Upper lobe of right lung (tissue), 1 donor: ENCODE results near the gene ECSIT. TPM values are rescaled to one million over a fixed set of nuclear protein-coding genes. Genes with fewer than 3 reads are reported as not detected.

Experiments used
- ATAC-seq: fragments of 200-7000 bp; cut with Tn5 transposase; one replicate; pipeline ENCODE4 v1.9.1; 2020; ENCODE audit warnings: mild to moderate bottlenecking, moderate library complexity
- DNase-seq: peaks from one replicate; pipeline ENCODE4 v3.0.0-alpha.2; 2020
- H3K27ac ChIP-seq: fragments of 200-600 bp; one replicate; pipeline ENCODE4 v1.8.0; 2022
- H3K27me3 ChIP-seq: fragments of 200-600 bp; one replicate; pipeline ENCODE4 v1.8.0; 2022; ENCODE audit warnings: mild to moderate bottlenecking
- H3K36me3 ChIP-seq: fragments of 200-600 bp; one replicate; pipeline ENCODE4 v1.8.0; 2022
- H3K4me1 ChIP-seq: fragments of 200-600 bp; one replicate; pipeline ENCODE4 v1.8.0; 2022
- H3K4me3 ChIP-seq: fragments of 200-600 bp; one replicate; pipeline ENCODE4 v1.8.0; 2022; ENCODE audit warnings: mild to moderate bottlenecking
- H3K9me3 ChIP-seq: fragments of 200-600 bp; one replicate; pipeline ENCODE4 v1.8.0; 2022
- intact Hi-C: fragments of 100-400 bp; cut with DNase I; formaldehyde crosslinking; loops from one replicate; pipeline ENCODE4 v1.11.0; 2022
- total RNA-seq: library from RNA; stranded (reverse); fragmentation: NEBNext Ultra II Directional; extraction: Animal tissue kit (Norgen Biotek cat#: 25700); gene quantifications from one replicate; pipeline ENCODE4 v1.2.1, GENCODE V29; 2021
- TF ChIP-seq, protein P1 (sequence below): fragments of 200-600 bp; IDR thresholded peaks from one replicate; pipeline ENCODE4 v1.8.0; 2022; ENCODE audit warnings: antibody characterized with exemption
- donor health status: DM: no; HTN: yes; CAD: no; lungs with severe emphysema.

ECSIT gene
- total RNA-seq, 1 donor from 2014 or later, result 44.8 TPM

- TF ChIP-seq, protein P1, sequence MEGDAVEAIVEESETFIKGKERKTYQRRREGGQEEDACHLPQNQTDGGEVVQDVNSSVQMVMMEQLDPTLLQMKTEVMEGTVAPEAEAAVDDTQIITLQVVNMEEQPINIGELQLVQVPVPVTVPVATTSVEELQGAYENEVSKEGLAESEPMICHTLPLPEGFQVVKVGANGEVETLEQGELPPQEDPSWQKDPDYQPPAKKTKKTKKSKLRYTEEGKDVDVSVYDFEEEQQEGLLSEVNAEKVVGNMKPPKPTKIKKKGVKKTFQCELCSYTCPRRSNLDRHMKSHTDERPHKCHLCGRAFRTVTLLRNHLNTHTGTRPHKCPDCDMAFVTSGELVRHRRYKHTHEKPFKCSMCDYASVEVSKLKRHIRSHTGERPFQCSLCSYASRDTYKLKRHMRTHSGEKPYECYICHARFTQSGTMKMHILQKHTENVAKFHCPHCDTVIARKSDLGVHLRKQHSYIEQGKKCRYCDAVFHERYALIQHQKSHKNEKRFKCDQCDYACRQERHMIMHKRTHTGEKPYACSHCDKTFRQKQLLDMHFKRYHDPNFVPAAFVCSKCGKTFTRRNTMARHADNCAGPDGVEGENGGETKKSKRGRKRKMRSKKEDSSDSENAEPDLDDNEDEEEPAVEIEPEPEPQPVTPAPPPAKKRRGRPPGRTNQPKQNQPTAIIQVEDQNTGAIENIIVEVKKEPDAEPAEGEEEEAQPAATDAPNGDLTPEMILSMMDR, result peak; percentile 17
- intact Hi-C loops, result no loop called here
- peaks cover 7% of the 10 kb centered on the region for H3K36me3 ChIP-seq
- no peaks in the 10 kb centered on the region for H3K27me3 ChIP-seq
- peak within 1 kb of the TSS; percentile 93 for H3K4me3 ChIP-seq
- DNase-seq (peak; percentile 99), ATAC-seq (peak; percentile 98)
- peak within 1 kb of the TSS; percentile 84 for H3K27ac ChIP-seq
- peaks cover 17% of the 10 kb centered on the region for H3K4me1 ChIP-seq
- H3K9me3 ChIP-seq, result no peaks in the 10 kb centered on the region
Observed at GRCh38 chr19:11558881-11559828, 30.2 kb upstream of the ECSIT start, which contains the start of gene ELOF1. Gene ELOF1, minus strand, starts transcription at chr19:11559230. Its CDS starts 4,883 bp downstream, at chr19:11554347.

- H3K9me3 ChIP-seq, result no peaks in the 10 kb centered on the region
- DNase-seq (no peak), ATAC-seq (no peak)
- no peaks in the 10 kb centered on the region for H3K27me3 ChIP-seq
- H3K4me1 ChIP-seq, result peaks cover 17% of the 10 kb centered on the region
- intact Hi-C loops, result no loop called here
- TF ChIP-seq, protein P1, result no peak
- no peak overlapping the region for H3K27ac ChIP-seq
- peaks cover 25% of the 10 kb centered on the region for H3K36me3 ChIP-seq
- no peak overlapping the region for H3K4me3 ChIP-seq
Observed at GRCh38 chr19:11556634-11557420, 27.9 kb upstream of the ECSIT start.

DNA sequence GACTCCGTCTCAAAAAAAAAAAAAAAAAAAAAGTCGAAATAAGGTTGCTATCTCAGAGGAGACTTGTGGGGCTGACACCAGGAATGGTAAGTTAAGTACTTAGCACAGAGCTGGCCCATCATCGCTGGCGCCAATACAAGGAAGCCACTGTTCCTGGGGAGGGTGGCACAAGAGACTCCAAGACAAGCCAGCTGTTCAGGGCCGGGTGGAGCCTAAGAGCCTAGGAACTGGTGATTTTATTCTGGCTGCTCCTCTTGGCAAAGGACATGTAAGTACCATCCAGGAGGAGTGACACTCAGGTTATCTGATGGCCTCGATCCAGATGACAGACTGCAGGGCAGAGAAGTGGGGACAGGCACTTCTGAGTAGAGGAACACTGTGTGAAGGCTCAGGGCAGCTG, 26.3 kb upstream of the ECSIT start:
- Histone ChIP-seq H3K27ac (no peak overlapping the region), H3K27me3 (no peaks in the 10 kb centered on the region), H3K36me3 (peaks cover 25% of the 10 kb centered on the region), H3K9me3 (no peaks in the 10 kb centered on the region), H3K4me1 (peaks cover 15% of the 10 kb centered on the region), H3K4me3 (no peak overlapping the region)
- no peak for ATAC-seq
- TF ChIP-seq, protein P1, result no peak
- DNase-seq, result no peak
- intact Hi-C loops, result no loop called here

- ATAC-seq (no peak), DNase-seq (no peak)
- Histone ChIP-seq H3K27me3 (no peaks in the 10 kb centered on the region), H3K4me3 (no peak overlapping the region), H3K9me3 (no peaks in the 10 kb centered on the region), H3K27ac (no peak overlapping the region), H3K4me1 (peaks cover 7% of the 10 kb centered on the region), H3K36me3 (peaks cover 25% of the 10 kb centered on the region)
- TF ChIP-seq, protein P1, result no peak
- intact Hi-C loops, result no loop called here
Observed at GRCh38 chr19:11554160-11554559, 25.2 kb upstream of the ECSIT start.

DNA sequence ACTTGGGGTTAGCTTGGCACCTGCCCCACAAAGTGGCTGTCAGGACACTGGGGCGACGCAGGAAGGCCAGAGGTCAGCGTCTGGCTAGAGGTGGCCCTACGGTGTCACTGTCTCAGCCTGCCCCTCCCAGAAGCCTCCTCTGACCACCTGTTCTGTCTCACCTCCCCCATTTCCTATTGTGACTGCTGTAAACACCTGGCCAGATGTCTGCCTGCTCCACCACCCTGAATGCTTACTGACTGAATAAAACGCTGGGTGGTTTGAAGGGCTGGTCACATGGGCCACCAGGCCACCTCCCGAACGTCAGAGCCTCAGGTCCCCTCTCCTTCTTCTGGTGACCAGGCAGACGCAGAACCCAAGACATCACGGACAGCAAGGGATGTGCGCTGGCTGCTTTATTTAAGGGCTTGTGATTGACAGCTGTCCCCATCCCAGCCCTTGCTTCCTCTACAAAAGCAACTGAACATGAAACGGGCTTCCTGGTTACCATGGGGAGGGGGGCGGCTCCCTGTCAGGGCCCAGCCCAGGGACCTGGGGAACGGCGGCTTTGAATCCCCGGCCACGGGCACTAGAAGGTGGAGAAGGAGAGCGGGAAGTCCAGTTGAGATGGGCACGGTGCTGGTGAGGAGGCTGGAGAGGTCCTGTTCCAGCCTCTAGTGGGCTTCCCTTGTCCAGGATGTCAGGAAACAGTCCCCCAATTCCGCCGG, 23.9 kb upstream of the ECSIT start:
- intact Hi-C loops, result no loop called here
- ATAC-seq, result no peak
- DNase-seq, result no peak
- H3K27ac ChIP-seq, result no peak overlapping the region
- TF ChIP-seq, protein P1, result no peak
- no peaks in the 10 kb centered on the region for H3K9me3 ChIP-seq
- no peaks in the 10 kb centered on the region for H3K27me3 ChIP-seq
- H3K36me3 ChIP-seq, result peaks cover 25% of the 10 kb centered on the region
- H3K4me3 ChIP-seq, result no peak overlapping the region
- peaks cover 2% of the 10 kb centered on the region for H3K4me1 ChIP-seq
